Left renal pelvis (tissue), 4 donors: Measurements from ENCODE around the gene OR51B5. TPM values are rescaled to one million over a fixed set of nuclear protein-coding genes. Genes with fewer than 3 reads are reported as not detected.
"Not testable (repeated sequence)": the region's sequence is repeated elsewhere in the genome, so short reads cannot be mapped to it uniquely, and the experiment has no call there.

Source experiments
- DNase-seq, 4 donors: peaks; one replicate each; pipeline ENCODE4 v3.0.0-alpha.2; 2013; ENCODE audit warnings: low read depth in 4 of 4, low spot score in 3 of 4
- polyA plus RNA-seq, 4 donors: library from polyadenylated mRNA; unstranded; fragments of 120-200 nt; gene quantifications; one replicate each; pipeline ENCODE4 v1.2.1, GENCODE V29; 2013; ENCODE audit not compliant: insufficient read length in 4 of 4

Gene OR51B5, protein sequence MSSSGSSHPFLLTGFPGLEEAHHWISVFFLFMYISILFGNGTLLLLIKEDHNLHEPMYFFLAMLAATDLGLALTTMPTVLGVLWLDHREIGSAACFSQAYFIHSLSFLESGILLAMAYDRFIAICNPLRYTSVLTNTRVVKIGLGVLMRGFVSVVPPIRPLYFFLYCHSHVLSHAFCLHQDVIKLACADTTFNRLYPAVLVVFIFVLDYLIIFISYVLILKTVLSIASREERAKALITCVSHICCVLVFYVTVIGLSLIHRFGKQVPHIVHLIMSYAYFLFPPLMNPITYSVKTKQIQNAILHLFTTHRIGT
- under 1 TPM; 0.17 to 0.43 (median 0.41) TPM for polyA plus RNA-seq

DNA sequence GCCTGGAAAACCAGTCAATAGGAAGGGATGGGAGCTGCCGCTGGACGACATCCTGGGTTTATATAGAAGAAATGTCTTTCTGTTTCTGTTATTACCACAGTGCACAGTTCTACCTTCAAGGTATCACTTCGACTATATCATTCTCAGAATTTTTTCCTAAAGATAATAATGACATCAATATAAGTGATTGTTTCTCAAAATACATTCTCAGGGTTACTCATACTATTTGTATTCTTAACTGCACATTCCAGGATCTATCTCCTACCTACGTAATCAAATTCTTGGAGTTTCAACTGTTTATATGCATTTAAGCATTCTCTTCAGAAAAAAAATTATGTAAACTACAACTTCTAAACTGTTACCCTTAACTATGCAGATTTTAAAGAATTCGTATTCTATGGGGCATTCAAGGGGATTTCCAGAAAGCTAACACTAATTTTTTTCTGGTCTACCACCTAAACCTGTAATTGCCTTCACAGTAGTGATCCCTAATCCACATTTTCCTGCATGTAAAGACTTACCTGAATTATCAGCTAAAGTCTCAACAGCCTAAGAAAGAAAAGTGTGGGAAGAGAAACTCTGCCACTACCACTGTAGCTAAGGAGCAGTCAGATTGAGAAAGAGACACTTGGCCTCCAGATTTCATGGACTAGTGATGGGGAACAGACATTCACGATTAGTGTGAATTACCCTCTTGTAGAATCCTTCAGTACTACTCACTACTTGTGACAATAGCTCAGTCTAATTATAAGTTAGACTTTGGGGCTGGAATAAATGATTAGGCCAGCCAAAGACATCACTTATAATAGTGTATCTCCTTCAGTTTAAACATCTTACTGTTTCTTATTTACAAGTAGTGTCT lies at the start of gene OR51B5:
OR51B5 (minus strand) TSS at position 51 of the 862 bp plus-strand sequence; CDS start at position 51, 0 bp downstream.
- DNase-seq: no peak

DNA sequence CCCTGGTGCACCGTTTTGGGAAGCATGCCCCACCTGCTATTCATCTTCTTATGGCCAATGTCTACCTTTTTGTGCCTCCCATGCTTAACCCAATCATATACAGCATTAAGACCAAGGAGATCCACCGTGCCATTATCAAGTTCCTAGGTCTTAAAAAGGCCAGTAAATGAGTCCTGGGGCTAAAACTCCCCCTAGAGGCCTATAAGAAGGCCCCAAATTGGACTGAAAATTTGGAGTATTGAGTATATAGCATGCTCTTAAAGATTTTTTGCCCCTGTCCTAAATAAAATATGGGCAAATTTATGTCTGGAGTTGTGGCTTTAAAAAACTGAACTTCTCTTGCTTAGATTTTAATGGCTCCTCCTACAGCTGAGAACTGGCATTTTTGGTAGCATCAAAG lies 46.9 kb upstream of the OR51B5 start:
- no peak for DNase-seq

DNA sequence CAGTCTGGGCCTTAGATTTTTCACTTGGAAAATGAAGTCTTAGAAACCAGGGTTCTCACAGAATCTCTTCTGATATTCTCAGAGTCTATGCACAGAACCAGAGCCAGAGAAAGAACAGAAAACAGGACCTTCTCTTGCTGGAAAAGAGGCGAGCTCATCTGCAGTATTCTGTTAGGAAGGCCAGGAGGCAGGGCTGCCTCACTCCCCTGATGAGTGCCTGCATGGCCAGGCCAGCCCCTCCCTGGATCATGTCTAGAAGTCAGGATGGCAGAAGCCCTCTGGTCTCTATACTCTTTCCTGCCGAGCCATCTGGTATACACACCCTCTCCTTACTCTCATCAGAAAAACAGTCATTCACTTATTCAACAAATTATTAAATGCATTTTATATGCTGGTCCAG lies 41.0 kb upstream of the OR51B5 start:
- DNase-seq: no peak

DNA sequence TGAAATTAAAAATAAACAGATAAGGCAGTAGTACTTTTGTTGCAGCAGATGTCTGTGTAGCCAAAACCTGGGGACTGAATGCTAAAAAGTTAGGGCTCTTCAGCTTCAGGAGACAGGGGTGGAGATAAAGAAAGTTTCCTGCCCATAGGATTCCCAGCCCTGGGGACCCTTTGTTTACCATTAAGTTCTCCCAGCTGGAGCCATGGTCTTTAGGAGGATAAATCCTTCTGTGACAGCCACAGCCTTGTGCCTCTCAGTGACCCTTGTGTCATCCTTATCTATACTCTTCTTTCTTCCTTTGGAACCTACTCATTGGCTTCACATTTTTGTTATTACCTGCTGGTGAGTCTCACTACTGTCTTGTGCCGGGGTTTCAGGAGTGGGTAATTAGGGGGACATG lies 40.3 kb upstream of the OR51B5 start, which contains the start of gene OR51M1:
OR51M1 (plus strand) TSS at position 237 of the 400 bp plus-strand sequence. CDS start 5,587 bp downstream, outside the sequence.
- DNase-seq: no peak

DNA sequence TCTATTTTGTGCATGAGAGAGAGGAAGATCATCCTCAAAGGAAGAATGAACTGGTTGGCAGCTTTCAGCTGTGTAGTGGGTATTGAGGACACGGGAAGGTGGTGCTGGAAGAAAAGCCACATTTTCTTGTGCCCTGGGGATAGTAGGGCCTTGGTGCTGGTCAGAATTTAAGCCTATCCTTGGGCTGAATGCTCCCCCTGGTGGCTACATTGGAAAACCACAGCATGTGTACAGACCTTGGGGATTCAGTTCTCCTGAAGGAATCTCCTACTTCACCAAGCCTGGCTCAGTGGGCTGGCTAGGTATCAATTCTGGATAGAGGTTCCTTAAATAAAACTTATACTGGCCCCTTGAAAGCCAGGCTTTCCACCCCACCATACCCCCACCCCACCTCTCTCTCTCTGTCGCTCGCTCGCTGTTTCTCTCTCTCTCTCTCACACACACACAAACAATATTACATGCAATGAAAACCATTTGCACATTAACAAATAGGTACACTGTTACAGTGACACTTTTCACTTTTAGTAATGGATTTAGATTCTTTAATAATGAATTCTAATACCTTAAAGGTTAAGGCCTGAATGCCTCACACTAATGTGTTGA lies 37.5 kb upstream of the OR51B5 start:
- peak in 1 of 4 donors; percentile 17 for DNase-seq

DNA sequence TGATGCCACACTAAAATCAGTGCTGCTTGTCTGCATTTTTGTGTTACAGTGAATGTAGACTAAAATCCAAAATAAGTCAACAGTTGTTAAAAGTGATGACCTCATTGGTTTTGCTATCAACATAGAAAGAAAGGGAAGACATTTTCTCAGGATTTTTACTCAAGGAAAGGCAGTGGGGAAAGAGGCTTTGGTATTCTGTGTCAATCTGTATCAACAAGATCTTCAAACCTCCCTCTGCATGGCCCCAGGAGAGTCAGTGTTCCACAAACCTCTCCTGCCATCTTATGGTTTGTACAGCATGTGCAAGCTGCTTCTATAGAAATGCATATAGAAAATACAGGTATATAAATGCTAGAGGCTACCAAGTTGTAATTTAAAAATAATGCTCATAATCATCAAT lies 26.5 kb upstream of the OR51B5 start:
- DNase-seq: no peak

DNA sequence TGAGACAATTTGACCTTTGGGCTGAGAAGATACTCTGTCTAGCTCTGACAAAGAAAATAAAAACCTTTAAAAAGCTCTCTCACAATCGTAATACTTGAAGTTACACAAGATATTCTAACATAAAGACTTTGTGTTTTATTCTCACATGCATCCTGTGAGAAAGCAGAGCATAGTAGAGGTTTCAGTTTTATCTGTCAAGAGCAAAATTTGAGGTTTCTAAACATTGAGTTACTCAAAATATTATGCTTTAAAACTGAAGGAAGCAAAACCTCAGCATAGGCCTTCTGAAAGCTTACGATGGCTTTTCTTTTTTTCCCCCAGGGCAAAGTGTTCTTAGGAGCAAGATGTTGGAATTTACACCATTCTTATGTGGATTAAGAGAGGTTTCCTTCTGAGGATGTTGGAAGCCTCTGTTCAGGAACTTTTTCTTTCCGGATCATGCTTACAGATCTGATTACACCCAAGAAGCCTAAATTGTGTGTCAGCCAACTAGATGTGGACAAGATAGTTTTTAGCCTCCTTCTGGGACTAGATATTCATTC lies 25.2 kb upstream of the OR51B5 start:
- no peak for DNase-seq

DNA sequence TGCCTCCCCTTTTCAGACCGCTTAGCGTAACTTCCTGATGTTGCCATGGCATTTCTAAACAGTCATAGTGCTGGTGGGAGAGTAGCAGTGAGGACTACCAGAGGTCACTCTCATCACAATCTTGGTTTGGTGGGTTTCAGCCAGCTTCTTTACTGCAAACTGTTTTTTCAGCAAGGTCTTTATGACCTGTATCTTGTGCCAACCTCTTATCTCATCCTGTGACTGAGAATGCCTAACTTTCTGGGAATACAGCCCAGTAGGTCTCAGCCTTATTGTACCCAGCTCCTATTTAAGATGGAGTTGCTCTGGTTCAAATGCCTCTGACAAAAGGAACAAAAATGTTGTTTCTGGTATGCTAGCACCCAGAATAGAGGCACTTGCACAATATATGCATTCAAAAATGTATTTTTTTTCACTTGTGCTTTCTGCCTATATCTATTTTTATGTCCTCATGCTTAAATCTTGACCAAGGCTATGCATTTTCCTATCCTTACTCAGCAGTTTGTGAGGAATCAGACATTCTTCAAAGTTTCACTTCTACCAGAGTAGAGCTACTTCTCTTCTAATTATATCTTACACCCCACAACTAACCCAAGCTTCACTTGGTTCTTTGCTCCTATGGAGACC lies 24.2 kb upstream of the OR51B5 start:
- no peak for DNase-seq

DNA sequence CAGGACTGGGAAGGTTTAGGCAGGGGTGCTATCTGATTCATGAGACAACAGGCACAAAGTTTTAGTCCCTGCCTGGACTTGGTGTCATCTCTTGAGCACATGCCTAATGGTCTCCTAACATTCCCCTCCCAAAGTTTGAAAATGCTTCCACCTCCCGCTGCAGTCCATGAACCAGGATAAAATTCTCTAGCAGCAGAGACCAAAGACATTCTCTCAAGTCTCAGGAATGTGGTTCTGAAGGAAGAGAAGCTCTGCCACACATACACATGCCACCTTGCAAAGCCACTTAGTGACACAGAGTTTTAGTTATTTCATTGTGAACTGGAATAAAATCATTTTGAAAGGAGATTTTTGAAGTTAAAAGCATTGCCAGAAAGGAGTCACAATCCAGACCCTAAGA lies 23.5 kb upstream of the OR51B5 start:
- DNase-seq: no peak

DNA sequence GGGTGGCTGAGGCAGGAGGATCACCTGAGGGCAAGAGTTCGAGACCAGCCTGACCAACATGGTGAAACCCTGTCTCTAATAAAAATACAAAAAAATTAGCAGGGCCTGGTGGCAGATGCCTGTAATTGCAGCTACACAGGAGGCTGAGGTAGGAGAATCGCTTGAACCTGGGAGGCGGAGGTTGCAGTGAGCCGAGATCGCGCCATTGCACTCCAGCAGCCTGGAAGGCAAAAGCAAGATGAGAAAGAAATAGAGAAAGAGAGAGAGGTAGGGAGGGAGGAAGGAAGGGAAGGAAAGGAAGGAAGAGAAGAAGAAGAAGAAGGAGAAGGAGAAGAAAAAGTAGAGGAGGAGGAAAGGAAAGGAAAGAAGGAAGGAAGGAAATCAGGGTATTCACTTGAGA lies 23.0 kb upstream of the OR51B5 start:
- not testable (repeated sequence) for DNase-seq

DNA sequence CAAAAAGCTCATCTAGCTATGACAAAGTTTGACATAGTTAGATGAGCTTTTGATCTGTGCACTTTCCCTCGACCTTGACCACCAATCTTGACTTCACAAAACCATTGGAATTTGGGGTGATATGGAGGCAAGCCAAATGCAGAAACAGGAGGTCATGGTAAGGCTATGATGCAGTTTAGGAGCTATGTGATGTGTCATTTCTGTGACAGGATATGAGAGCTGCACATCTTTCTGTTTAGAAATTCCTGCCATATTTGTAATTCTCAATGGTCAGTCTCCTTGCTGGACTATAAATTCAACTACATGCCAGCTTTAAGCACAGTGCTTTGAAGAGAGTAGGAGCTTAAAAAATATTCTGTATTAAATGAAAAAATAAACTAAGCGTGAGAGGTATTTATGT lies 20.9 kb upstream of the OR51B5 start:
- no peak for DNase-seq

DNA sequence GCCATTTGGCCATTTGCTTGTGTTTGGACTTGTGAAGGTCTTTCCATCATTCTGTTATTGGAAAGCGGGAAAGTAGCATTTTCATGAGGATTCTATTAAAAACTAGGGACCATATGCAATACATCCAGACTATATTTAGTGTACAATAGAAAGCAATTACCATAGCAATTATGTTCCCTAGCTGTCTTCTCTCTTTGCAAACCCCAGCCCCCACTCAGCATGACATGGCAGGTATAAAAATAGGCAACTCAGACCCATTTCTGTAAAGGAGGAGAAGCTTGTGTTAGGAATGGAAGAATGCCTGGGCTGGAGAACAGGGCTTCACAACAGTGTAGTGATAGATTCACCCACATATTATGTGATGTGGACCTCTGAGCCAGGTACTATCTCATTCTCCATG lies 20.4 kb upstream of the OR51B5 start:
- DNase-seq: no peak

DNA sequence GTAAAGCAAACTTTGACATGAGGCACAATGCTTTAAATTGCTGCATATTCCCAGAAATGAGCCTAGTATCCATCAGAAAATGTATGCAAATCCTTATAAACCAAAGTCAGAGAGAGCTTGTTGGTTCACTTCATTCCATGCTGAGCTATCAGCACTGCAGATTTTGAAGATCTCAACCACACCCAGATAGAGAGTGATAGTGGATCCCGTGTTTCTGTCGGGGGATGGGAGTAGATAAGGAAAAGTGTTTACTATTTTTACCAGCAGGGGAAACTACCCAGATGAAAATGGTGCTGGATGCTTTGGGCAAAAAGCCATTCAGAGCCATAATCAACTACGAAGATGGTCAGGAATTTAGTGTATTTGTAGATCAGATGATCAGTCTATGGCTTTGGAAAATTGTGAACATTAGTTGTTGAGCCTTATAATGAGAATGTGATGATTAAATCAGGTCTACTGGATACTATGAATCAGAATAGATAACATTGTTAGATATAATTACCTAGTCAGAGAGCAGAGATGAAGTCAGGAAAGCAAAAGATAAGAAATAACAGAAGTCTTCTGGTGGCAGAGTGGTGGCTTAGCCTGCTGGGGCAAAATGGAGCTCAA lies 18.8 kb upstream of the OR51B5 start:
- no peak for DNase-seq

DNA sequence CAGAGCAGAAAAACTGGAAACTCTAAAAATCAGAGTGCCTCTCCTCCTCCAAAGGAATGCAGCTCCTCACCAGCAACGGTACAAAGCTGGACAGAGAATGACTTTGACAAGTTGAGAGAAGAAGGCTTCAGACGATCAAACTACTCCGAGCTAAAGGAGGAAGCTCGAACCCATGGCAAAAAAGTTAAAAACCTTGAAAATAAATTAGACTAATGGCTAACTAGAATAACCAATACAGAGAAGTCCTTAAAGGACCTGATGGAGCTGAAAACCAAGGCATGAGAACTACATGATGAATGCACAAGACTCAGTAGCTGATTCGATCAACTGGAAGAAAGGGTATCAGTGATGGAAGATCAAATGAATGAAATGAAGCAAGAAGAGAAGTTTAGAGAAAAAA lies 12.7 kb upstream of the OR51B5 start:
- DNase-seq: not testable (repeated sequence)

DNA sequence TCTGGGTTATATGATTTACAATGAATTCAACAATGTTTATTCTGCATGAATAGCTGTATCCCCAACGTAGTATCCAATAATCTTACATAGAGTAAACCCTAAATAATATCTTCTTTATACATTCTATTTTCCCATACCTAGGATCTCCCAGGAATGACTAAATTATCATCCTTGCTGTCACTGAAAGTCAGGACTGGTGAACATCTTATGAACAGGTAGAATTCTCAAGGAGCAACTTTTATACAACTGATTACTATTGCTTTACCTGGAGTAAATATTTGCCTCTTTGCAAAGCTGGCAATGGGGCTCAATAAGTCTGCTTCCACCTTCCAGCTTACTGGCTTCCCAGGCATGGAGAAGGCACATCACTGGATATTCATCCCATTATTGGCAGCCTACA lies 7.9 kb upstream of the OR51B5 start, which contains the start of gene OR51B6:
OR51B6 (plus strand) TSS at position 301 of the 400 bp plus-strand sequence; CDS start at position 301, 0 bp downstream.
- no peak for DNase-seq

DNA sequence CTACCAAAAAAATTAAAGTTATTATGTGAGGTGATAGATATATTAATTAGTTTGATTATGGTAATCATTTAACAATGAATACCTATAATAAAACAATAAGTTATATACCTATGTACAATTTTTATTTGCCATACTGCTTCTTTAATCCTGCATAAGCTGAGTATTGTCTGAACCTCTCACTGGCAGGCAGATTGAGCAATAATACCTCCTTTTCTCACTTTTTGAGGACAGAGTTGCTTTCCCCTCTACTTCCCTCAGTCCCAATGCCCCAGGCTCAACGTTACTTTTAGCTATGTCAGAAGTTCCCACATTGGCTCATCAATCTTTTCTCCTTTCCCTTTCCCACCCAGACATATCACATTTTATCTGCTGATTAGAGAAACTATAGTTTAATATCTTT lies 6.2 kb upstream of the OR51B5 start:
- no peak for DNase-seq

DNA sequence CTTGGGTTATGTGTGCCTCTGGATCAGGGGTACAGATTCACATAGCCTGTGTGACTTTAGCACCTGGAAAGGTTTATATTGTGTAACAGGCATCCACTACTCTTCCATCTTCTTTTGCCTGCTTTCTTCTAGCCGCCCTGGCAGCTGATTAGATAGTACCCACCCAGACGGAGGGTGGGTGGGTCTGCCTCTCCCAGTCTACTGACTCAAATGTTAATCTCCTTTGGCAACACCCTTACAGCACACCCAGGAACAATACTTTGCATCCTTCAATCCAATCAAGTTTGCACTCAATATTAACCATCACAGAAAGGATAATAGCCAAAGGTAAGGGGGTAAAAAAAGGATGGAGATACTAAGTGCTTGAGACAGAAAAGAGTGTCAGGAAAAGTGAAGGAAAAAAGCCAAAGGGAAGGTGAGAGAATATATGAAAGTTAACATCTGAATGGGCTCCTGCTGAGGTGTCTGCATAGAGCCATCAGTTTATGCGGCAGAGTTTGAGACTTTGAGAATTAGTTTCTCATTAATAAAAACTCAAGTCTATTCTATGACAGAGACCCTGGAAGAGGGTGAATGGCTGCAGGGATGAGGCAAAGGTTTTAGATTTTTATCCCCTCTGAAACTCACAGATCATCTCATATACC lies 5.3 kb upstream of the OR51B5 start:
- DNase-seq: no peak

DNA sequence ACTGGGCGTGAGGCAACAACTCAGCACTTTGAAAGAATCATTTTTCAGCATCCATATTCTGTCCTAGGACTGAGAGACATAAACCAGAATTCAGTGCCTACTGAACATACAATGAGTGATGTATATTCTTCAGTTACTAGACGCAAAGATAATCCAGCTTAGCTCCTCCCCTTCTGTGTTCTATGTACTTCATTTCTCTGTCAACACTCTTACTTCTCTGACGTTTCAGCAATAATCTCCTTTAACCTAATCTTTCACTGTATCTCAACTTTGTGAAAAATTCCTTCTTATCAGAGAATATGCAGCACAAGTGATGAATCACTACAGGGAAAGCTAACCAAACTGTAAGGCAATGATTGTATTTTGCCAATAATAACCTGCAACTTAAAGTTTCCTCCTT lies 2.5 kb upstream of the OR51B5 start:
- DNase-seq: no peak

DNA sequence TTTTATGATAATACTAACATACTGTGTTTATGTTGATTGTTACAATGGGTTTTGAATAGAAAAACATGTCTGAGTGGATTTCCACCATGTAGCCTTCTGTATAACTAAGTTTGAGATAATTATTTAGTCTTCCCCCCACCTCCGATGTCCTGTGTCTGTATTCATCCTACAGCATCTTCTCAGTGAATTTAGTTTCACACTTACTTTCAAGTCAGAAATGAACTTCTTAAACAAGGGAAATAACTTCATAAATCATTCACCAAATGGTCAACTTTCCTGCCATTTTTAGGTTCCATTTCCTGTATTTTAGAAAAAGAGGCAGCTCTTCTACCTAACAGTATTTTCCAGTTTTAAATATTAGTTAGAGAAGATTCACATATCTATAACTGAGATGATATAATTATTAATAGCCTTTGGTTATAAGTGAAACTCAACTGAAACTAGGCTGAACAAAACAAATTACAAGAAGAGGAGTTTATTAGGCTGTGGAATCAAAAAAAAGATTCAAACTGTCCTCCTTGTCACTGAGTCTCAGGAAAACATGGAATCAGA lies 3.5 kb downstream of the OR51B5 start:
- DNase-seq: no peak
